IMR-90 (cell line): Measurements from ENCODE around the gene ADGRD2. TPM values are rescaled to one million over a fixed set of nuclear protein-coding genes. Genes with fewer than 3 reads are reported as not detected.

Experiments
- ATAC-seq: fragments of 200-7000 bp; cut with Tn5 transposase; 2 replicates; pipeline ENCODE4 v1.9.1; 2020; ENCODE audit warnings: low read depth, mild to moderate bottlenecking, moderate library complexity
- BruUV-seq: library from RNA; stranded (reverse); fragments of 400-500 nt; replicated peaks from 2 replicates; lab custom pipeline; 2021; lab: Mats Ljungman, UMichigan
- CTCF ChIA-PET: fragments of 300-600 bp; formaldehyde crosslinking; extraction: SDS; loops from one replicate; lab custom pipeline; 2021; ENCODE audit warnings: antibody characterized with exemption; lab: Yijun Ruan, JAX
- POLR2A ChIA-PET: fragments of 300-600 bp; sonication (Branson Sonifier 250); formaldehyde crosslinking; loops from one replicate; lab custom pipeline; 2022; ENCODE audit warnings: antibody characterized with exemption; ENCODE audit not compliant: unreplicated experiment; lab: Charles Lee
- DNase-seq: peaks from one replicate; pipeline ENCODE4 v3.0.0; 2013
- H2AFZ ChIP-seq: replicated peaks from 2 replicates; pipeline ENCODE3; 2013; ENCODE audit warnings: low read length, mild to moderate bottlenecking; ENCODE audit not compliant: poor library complexity
- H2AK5ac ChIP-seq: 2 replicates; pipeline ENCODE4 v1.6.1; 2013; ENCODE audit warnings: low read depth, low read length, inconsistent platforms
- H2AK9ac ChIP-seq: replicated peaks from 2 replicates; pipeline ENCODE3; 2013; ENCODE audit warnings: mild to moderate bottlenecking, low read depth, low read length, moderate library complexity; ENCODE audit not compliant: poor library complexity
- H2BK120ac ChIP-seq: 2 replicates; pipeline ENCODE4 v1.6.1; 2013; ENCODE audit warnings: low read depth, low read length, inconsistent platforms
- H2BK15ac ChIP-seq: 3 replicates; pipeline ENCODE4 v1.6.1; 2013; ENCODE audit warnings: low read depth, low read length, inconsistent platforms
- H2BK20ac ChIP-seq: 2 replicates; pipeline ENCODE4 v1.6.1; 2013; ENCODE audit warnings: low read depth, mild to moderate bottlenecking, inconsistent platforms, low read length, moderate library complexity
- H2BK5ac ChIP-seq: 2 replicates; pipeline ENCODE4 v1.6.1; 2013; ENCODE audit warnings: mild to moderate bottlenecking, low read depth, low read length, inconsistent platforms; ENCODE audit not compliant: poor library complexity, severe bottlenecking
- H3K14ac ChIP-seq: replicated peaks from 2 replicates; pipeline ENCODE4 v1.6.1; 2013; ENCODE audit warnings: low read depth, low read length, inconsistent platforms
- H3K18ac ChIP-seq: 2 replicates; pipeline ENCODE4 v1.6.1; 2013; ENCODE audit warnings: low read depth, low read length, control low read depth
- H3K23ac ChIP-seq: 2 replicates; pipeline ENCODE4 v1.6.1; 2013; ENCODE audit warnings: low read depth, low read length, inconsistent platforms
- H3K27ac ChIP-seq: 2 replicates; pipeline ENCODE4 v1.5.1; 2013; ENCODE audit warnings: mild to moderate bottlenecking, control low read depth, low read length; ENCODE audit not compliant: insufficient read depth
- H3K27me3 ChIP-seq: 2 replicates; pipeline ENCODE4 v1.6.1; 2013; ENCODE audit warnings: low read length; ENCODE audit not compliant: control insufficient read depth, insufficient read depth
- H3K36me3 ChIP-seq: 2 replicates; pipeline ENCODE4 v1.6.1; 2013; ENCODE audit warnings: low read length, mixed read lengths; ENCODE audit not compliant: control insufficient read depth, insufficient read depth
- H3K4ac ChIP-seq: 2 replicates; pipeline ENCODE4 v1.6.1; 2013; ENCODE audit warnings: low read depth, low read length, inconsistent platforms
- H3K4me1 ChIP-seq: 2 replicates; pipeline ENCODE4 v1.6.1; 2013; ENCODE audit warnings: low read length, mixed read lengths; ENCODE audit not compliant: control insufficient read depth, insufficient read depth
- H3K4me2 ChIP-seq: 2 replicates; pipeline ENCODE4 v1.6.1; 2013; ENCODE audit warnings: low read depth, mild to moderate bottlenecking, control low read depth, low read length, moderate library complexity
- H3K4me3 ChIP-seq: 2 replicates; pipeline ENCODE4 v1.5.1; 2013; ENCODE audit warnings: low read depth, mild to moderate bottlenecking, control low read depth, low read length, moderate library complexity; ENCODE audit not compliant: insufficient read depth
- H3K56ac ChIP-seq: 2 replicates; pipeline ENCODE4 v1.6.1; 2013; ENCODE audit warnings: low read length, inconsistent platforms; ENCODE audit not compliant: insufficient read depth; ENCODE audit errors: extremely low read depth
- H3K79me1 ChIP-seq, 2 experiments: 2 replicates each; pipeline ENCODE4 v1.6.1; 2013; ENCODE audit warnings: low read length in 2 of 2, inconsistent platforms in 1 of 2, low read depth in 1 of 2
- H3K9ac ChIP-seq: 2 replicates; pipeline ENCODE4 v1.6.1; 2013; ENCODE audit warnings: low read depth, low read length, control low read depth
- H3K9me1 ChIP-seq: 2 replicates; pipeline ENCODE4 v1.6.1; 2013; ENCODE audit warnings: low read length, inconsistent platforms; ENCODE audit not compliant: insufficient read depth
- H3K9me3 ChIP-seq: 2 replicates; pipeline ENCODE4 v1.6.1; 2013; ENCODE audit warnings: low read length; ENCODE audit not compliant: control insufficient read depth, insufficient read depth
- H4K20me1 ChIP-seq: 2 replicates; pipeline ENCODE4 v1.6.1; 2013; ENCODE audit warnings: low read length, inconsistent platforms; ENCODE audit not compliant: insufficient read depth
- H4K5ac ChIP-seq: 2 replicates; pipeline ENCODE4 v1.6.1; 2013; ENCODE audit warnings: mild to moderate bottlenecking, low read depth, low read length, control low read depth
- H4K8ac ChIP-seq, 2 experiments: 2 replicates each; pipeline ENCODE4 v1.6.1; 2013; ENCODE audit warnings: low read depth in 2 of 2, low read length in 2 of 2, control low read depth in 1 of 2, inconsistent platforms in 1 of 2
- H4K91ac ChIP-seq: 2 replicates; pipeline ENCODE4 v1.6.1; 2013; ENCODE audit warnings: low read depth, low read length, inconsistent platforms; ENCODE audit not compliant: insufficient read depth
- CHD1 ChIP-seq: IDR thresholded peaks from 2 replicates; pipeline ENCODE4 v1.6.1; 2012; ENCODE audit warnings: low read depth, low read length, improper control_type of control experiment
- CTCF ChIP-seq: conservative IDR thresholded peaks from 2 replicates; pipeline ENCODE4 v1.5.1; 2012; ENCODE audit warnings: mild to moderate bottlenecking, low read depth, low read length, improper control_type of control experiment
- ELK1 ChIP-seq: fragments of 150-350 bp; IDR thresholded peaks from 2 replicates; pipeline ENCODE4 v1.6.1; 2016; ENCODE audit warnings: low read depth, mild to moderate bottlenecking, low read length, moderate library complexity, borderline replicate concordance
- FOS ChIP-seq: fragments of 150-350 bp; IDR thresholded peaks from 2 replicates; pipeline ENCODE4 v1.6.1; 2016; ENCODE audit warnings: low read depth, low read length
- MAFK ChIP-seq: IDR thresholded peaks from 2 replicates; pipeline ENCODE4 v1.6.1; 2012; ENCODE audit warnings: low read depth, low read length, improper control_type of control experiment
- MAZ ChIP-seq: IDR thresholded peaks from 2 replicates; pipeline ENCODE4 v1.6.1; 2012; ENCODE audit warnings: low read depth, mild to moderate bottlenecking, low read length, improper control_type of control experiment, moderate library complexity, borderline replicate concordance
- MXI1 ChIP-seq: IDR thresholded peaks from 2 replicates; pipeline ENCODE4 v1.6.1; 2012; ENCODE audit warnings: low read depth, mild to moderate bottlenecking, low read length, moderate library complexity, borderline replicate concordance
- NFE2L2 ChIP-seq: fragments of 150-350 bp; IDR thresholded peaks from 2 replicates; pipeline ENCODE4 v1.6.1; 2016; ENCODE audit warnings: low read depth, mild to moderate bottlenecking, low read length
- RAD21 ChIP-seq: IDR thresholded peaks from 2 replicates; pipeline ENCODE4 v1.6.1; 2012; ENCODE audit warnings: low read length, improper control_type of control experiment
- RCOR1 ChIP-seq: IDR thresholded peaks from 2 replicates; pipeline ENCODE4 v1.6.1; 2012; ENCODE audit warnings: mild to moderate bottlenecking, low read length, improper control_type of control experiment; ENCODE audit not compliant: insufficient replicate concordance
- SMC3 ChIP-seq: fragments of 150-350 bp; IDR thresholded peaks from 2 replicates; pipeline ENCODE4 v1.6.1; 2016; ENCODE audit warnings: low read depth, mild to moderate bottlenecking, antibody characterized with exemption, low read length, moderate library complexity
- USF2 ChIP-seq: fragments of 150-350 bp; IDR thresholded peaks from 2 replicates; pipeline ENCODE4 v1.6.1; 2017; ENCODE audit warnings: mild to moderate bottlenecking, antibody characterized with exemption, low read length, low read depth
- WGBS, 2 experiments: methylation state at CpG; one replicate each; pipeline versions ENCODE4 v1.1.5 to v1.1.7; 2013; ENCODE audit warnings: missing lambda C conversion rate in 2 of 2; ENCODE audit not compliant: insufficient read length in 1 of 2; ENCODE audit errors: extremely low coverage in 2 of 2; 5-methylcytosine and 5-hydroxymethylcytosine counted together
- dilution Hi-C: fragments of 300-500 bp; cut with HindIII; formaldehyde crosslinking; loops from one replicate; pipeline ENCODE4 v1.14.3; 2018; ENCODE audit warnings: low sequenced_read_pairs; ENCODE audit not compliant: unreplicated experiment
- in situ Hi-C: fragments of 300-500 bp; cut with MboI; formaldehyde crosslinking; loops from 3 replicates; pipeline ENCODE4 v1.14.3; 2019; ENCODE audit warnings: low sequenced_read_pairs, inconsistent platforms, mixed read lengths
- intact Hi-C: fragments of 100-400 bp; cut with micrococcal nuclease; formaldehyde crosslinking; loops from 2 replicates; pipeline ENCODE4 v1.10.0; 2022
- polyA plus RNA-seq, 3 experiments: library from polyadenylated mRNA; depleted of rRNA; stranded (reverse); fragments of >200 nt; gene quantifications; 2 replicates each; pipeline ENCODE4 v1.2.3, GENCODE V29; 2012; ENCODE audit warnings: low replicate concordance in 1 of 3
- total RNA-seq: library from RNA; depleted of rRNA; stranded (reverse); fragments of >200 nt; gene quantifications from 2 replicates; pipeline ENCODE4 v1.2.3, GENCODE V29; 2012

The ADGRD2 gene
- total and polyA plus RNA-seq, 2 of the 4 experiments (the other 2 are of a cell fraction) = not detected

- ChIA-PET CTCF (no interaction called here), POLR2A (no interaction called here)
- H2BK15ac ChIP-seq = no peak overlapping the region
- no peak overlapping the region for H3K18ac ChIP-seq
- H2BK120ac ChIP-seq = no peak overlapping the region
- H3K14ac ChIP-seq = no peak overlapping the region
- H3K4me2 ChIP-seq = no peak overlapping the region
- no CpG with 5 or more reads among the region's 4 CpGs for WGBS, 2 experiments
- H3K36me3 ChIP-seq = no peaks in the 10 kb centered on the region
- H3K23ac ChIP-seq = no peak overlapping the region
- no TSS peak for BruUV-seq
- H4K5ac ChIP-seq = no peak overlapping the region
- H4K20me1 ChIP-seq = no peaks in the 10 kb centered on the region
- DNase-seq (no peak), ATAC-seq (no peak)
- no peaks in the 10 kb centered on the region for H3K79me1 ChIP-seq
- dilution Hi-C loops (no loop called here), in situ Hi-C loops (no loop called here), intact Hi-C loops (no loop called here)
- H3K27ac ChIP-seq = no peak overlapping the region
- no peak overlapping the region for H3K56ac ChIP-seq
- no peak overlapping the region for H3K4me3 ChIP-seq
- no peak overlapping the region for H2AK5ac ChIP-seq
- H3K4ac ChIP-seq = no peak overlapping the region
- H2BK5ac ChIP-seq = no peak overlapping the region
- H3K27me3 ChIP-seq = peaks cover 80% of the 10 kb centered on the region
- no peak overlapping the region for H4K91ac ChIP-seq
- no peak overlapping the region for H2BK20ac ChIP-seq
- H3K9ac ChIP-seq = no peak overlapping the region
- H2AFZ ChIP-seq = no peak overlapping the region
- no peaks in the 10 kb centered on the region for H3K9me1 ChIP-seq
- no peaks in the 10 kb centered on the region for H3K4me1 ChIP-seq
- H3K9me3 ChIP-seq = no peaks in the 10 kb centered on the region
- no peak overlapping the region for H4K8ac ChIP-seq
- no peak for TF ChIP-seq CTCF
- no peak for TF ChIP-seq NFE2L2
- TF ChIP-seq ELK1 = no peak
- no peak for TF ChIP-seq CHD1
- TF ChIP-seq SMC3 = no peak
- TF ChIP-seq RCOR1 = no peak
- TF ChIP-seq FOS = no peak
- no peak for TF ChIP-seq RAD21
- TF ChIP-seq MAFK = no peak
- TF ChIP-seq USF2 = no peak
- no peak for TF ChIP-seq MAZ
- TF ChIP-seq MXI1 = no peak
- no peak overlapping the region for H2AK9ac ChIP-seq
Measured at GRCh38 chr9:124493218-124493617, 43.0 kb downstream of the ADGRD2 start.
